NT2/D1 (cell line): ENCODE data around the gene TRIM15.

ENCODE experiments used
- SUZ12 ChIP-seq: IDR thresholded peaks from 2 replicates; pipeline ENCODE4 v1.6.1; 2011; ENCODE audit not compliant: insufficient read length, insufficient read depth; ENCODE audit errors: extremely low read depth
- YY1 ChIP-seq: IDR thresholded peaks from 2 replicates; pipeline ENCODE4 v1.6.1; 2011; ENCODE audit not compliant: insufficient read length, insufficient read depth
- ZNF274 ChIP-seq: IDR thresholded peaks from 2 replicates; pipeline ENCODE4 v1.6.1; 2011; ENCODE audit warnings: mild to moderate bottlenecking, low read depth, low read length

DNA sequence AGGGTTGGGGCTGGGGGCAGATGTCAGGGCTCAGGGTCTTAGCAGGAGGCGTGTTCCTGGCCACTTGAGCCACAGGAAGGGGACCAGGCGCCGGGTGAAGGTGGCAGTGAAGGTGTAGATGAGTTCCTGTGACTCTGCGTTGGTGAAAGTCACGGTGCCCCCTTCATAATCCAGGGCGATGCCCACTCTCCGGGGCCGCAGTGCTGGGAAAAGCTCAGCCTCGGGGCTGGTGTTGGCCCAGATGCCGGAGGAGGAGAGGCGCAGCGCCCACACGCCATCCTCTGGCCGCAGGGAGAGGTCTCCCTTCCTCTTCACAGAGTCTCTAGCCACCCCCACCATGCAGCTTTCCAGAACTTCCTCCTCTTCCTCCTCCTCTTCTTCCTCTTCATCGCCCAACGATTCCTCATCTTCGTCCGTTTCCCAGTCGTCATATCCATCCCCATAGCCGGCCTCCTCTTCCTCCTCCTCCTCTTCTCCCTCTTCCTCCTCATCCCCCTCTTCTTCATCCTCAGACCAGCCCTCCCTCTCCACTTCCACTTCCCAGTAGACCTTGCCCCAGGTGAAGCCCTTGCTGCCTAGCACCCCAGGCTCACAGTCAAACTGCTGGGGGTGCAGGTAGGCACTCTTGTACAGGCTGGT is 22.6 kb downstream of the TRIM15 start:
- TF ChIP-seq ZNF274 (no peak), SUZ12 (no peak), YY1 (no peak)
